IMR-90 (cell line): ENCODE results near the gene HCRTR2. TPM values are rescaled to one million over a fixed set of nuclear protein-coding genes. Genes with fewer than 3 reads are reported as not detected.

ENCODE experiments used
- ATAC-seq: fragments of 200-7000 bp; cut with Tn5 transposase; 2 replicates; pipeline ENCODE4 v1.9.1; 2020; ENCODE audit warnings: low read depth, mild to moderate bottlenecking, moderate library complexity
- BruUV-seq: library from RNA; stranded (reverse); fragments of 400-500 nt; replicated peaks from 2 replicates; lab custom pipeline; 2021; lab: Mats Ljungman, UMichigan
- CTCF ChIA-PET: fragments of 300-600 bp; formaldehyde crosslinking; extraction: SDS; loops from one replicate; lab custom pipeline; 2021; ENCODE audit warnings: antibody characterized with exemption; lab: Yijun Ruan, JAX
- POLR2A ChIA-PET: fragments of 300-600 bp; sonication (Branson Sonifier 250); formaldehyde crosslinking; loops from one replicate; lab custom pipeline; 2022; ENCODE audit warnings: antibody characterized with exemption; ENCODE audit not compliant: unreplicated experiment; lab: Charles Lee
- DNase-seq: peaks from one replicate; pipeline ENCODE4 v3.0.0; 2013
- H2AFZ ChIP-seq: replicated peaks from 2 replicates; pipeline ENCODE3; 2013; ENCODE audit warnings: low read length, mild to moderate bottlenecking; ENCODE audit not compliant: poor library complexity
- H2AK5ac ChIP-seq: 2 replicates; pipeline ENCODE4 v1.6.1; 2013; ENCODE audit warnings: low read depth, low read length, inconsistent platforms
- H2AK9ac ChIP-seq: replicated peaks from 2 replicates; pipeline ENCODE3; 2013; ENCODE audit warnings: mild to moderate bottlenecking, low read depth, low read length, moderate library complexity; ENCODE audit not compliant: poor library complexity
- H2BK120ac ChIP-seq: 2 replicates; pipeline ENCODE4 v1.6.1; 2013; ENCODE audit warnings: low read depth, low read length, inconsistent platforms
- H2BK15ac ChIP-seq: 3 replicates; pipeline ENCODE4 v1.6.1; 2013; ENCODE audit warnings: low read depth, low read length, inconsistent platforms
- H2BK20ac ChIP-seq: 2 replicates; pipeline ENCODE4 v1.6.1; 2013; ENCODE audit warnings: low read depth, mild to moderate bottlenecking, inconsistent platforms, low read length, moderate library complexity
- H2BK5ac ChIP-seq: 2 replicates; pipeline ENCODE4 v1.6.1; 2013; ENCODE audit warnings: mild to moderate bottlenecking, low read depth, low read length, inconsistent platforms; ENCODE audit not compliant: poor library complexity, severe bottlenecking
- H3K14ac ChIP-seq: replicated peaks from 2 replicates; pipeline ENCODE4 v1.6.1; 2013; ENCODE audit warnings: low read depth, low read length, inconsistent platforms
- H3K18ac ChIP-seq: 2 replicates; pipeline ENCODE4 v1.6.1; 2013; ENCODE audit warnings: low read depth, low read length, control low read depth
- H3K23ac ChIP-seq: 2 replicates; pipeline ENCODE4 v1.6.1; 2013; ENCODE audit warnings: low read depth, low read length, inconsistent platforms
- H3K27ac ChIP-seq: 2 replicates; pipeline ENCODE4 v1.5.1; 2013; ENCODE audit warnings: mild to moderate bottlenecking, control low read depth, low read length; ENCODE audit not compliant: insufficient read depth
- H3K27me3 ChIP-seq: 2 replicates; pipeline ENCODE4 v1.6.1; 2013; ENCODE audit warnings: low read length; ENCODE audit not compliant: control insufficient read depth, insufficient read depth
- H3K36me3 ChIP-seq: 2 replicates; pipeline ENCODE4 v1.6.1; 2013; ENCODE audit warnings: low read length, mixed read lengths; ENCODE audit not compliant: control insufficient read depth, insufficient read depth
- H3K4ac ChIP-seq: 2 replicates; pipeline ENCODE4 v1.6.1; 2013; ENCODE audit warnings: low read depth, low read length, inconsistent platforms
- H3K4me1 ChIP-seq: 2 replicates; pipeline ENCODE4 v1.6.1; 2013; ENCODE audit warnings: low read length, mixed read lengths; ENCODE audit not compliant: control insufficient read depth, insufficient read depth
- H3K4me2 ChIP-seq: 2 replicates; pipeline ENCODE4 v1.6.1; 2013; ENCODE audit warnings: low read depth, mild to moderate bottlenecking, control low read depth, low read length, moderate library complexity
- H3K4me3 ChIP-seq: 2 replicates; pipeline ENCODE4 v1.5.1; 2013; ENCODE audit warnings: low read depth, mild to moderate bottlenecking, control low read depth, low read length, moderate library complexity; ENCODE audit not compliant: insufficient read depth
- H3K56ac ChIP-seq: 2 replicates; pipeline ENCODE4 v1.6.1; 2013; ENCODE audit warnings: low read length, inconsistent platforms; ENCODE audit not compliant: insufficient read depth; ENCODE audit errors: extremely low read depth
- H3K79me1 ChIP-seq, 2 experiments: 2 replicates each; pipeline ENCODE4 v1.6.1; 2013; ENCODE audit warnings: low read length in 2 of 2, inconsistent platforms in 1 of 2, low read depth in 1 of 2
- H3K9ac ChIP-seq: 2 replicates; pipeline ENCODE4 v1.6.1; 2013; ENCODE audit warnings: low read depth, low read length, control low read depth
- H3K9me1 ChIP-seq: 2 replicates; pipeline ENCODE4 v1.6.1; 2013; ENCODE audit warnings: low read length, inconsistent platforms; ENCODE audit not compliant: insufficient read depth
- H3K9me3 ChIP-seq: 2 replicates; pipeline ENCODE4 v1.6.1; 2013; ENCODE audit warnings: low read length; ENCODE audit not compliant: control insufficient read depth, insufficient read depth
- H4K20me1 ChIP-seq: 2 replicates; pipeline ENCODE4 v1.6.1; 2013; ENCODE audit warnings: low read length, inconsistent platforms; ENCODE audit not compliant: insufficient read depth
- H4K5ac ChIP-seq: 2 replicates; pipeline ENCODE4 v1.6.1; 2013; ENCODE audit warnings: mild to moderate bottlenecking, low read depth, low read length, control low read depth
- H4K8ac ChIP-seq, 2 experiments: 2 replicates each; pipeline ENCODE4 v1.6.1; 2013; ENCODE audit warnings: low read depth in 2 of 2, low read length in 2 of 2, control low read depth in 1 of 2, inconsistent platforms in 1 of 2
- H4K91ac ChIP-seq: 2 replicates; pipeline ENCODE4 v1.6.1; 2013; ENCODE audit warnings: low read depth, low read length, inconsistent platforms; ENCODE audit not compliant: insufficient read depth
- CEBPB ChIP-seq: IDR thresholded peaks from 2 replicates; pipeline ENCODE4 v1.6.1; 2012; ENCODE audit warnings: low read depth, low read length, improper control_type of control experiment
- MAFK ChIP-seq: IDR thresholded peaks from 2 replicates; pipeline ENCODE4 v1.6.1; 2012; ENCODE audit warnings: low read depth, low read length, improper control_type of control experiment
- RCOR1 ChIP-seq: IDR thresholded peaks from 2 replicates; pipeline ENCODE4 v1.6.1; 2012; ENCODE audit warnings: mild to moderate bottlenecking, low read length, improper control_type of control experiment; ENCODE audit not compliant: insufficient replicate concordance
- RFX5 ChIP-seq: IDR thresholded peaks from 2 replicates; pipeline ENCODE4 v1.8.0; 2012; ENCODE audit warnings: low read depth, mild to moderate bottlenecking, low read length, moderate library complexity
- USF2 ChIP-seq: fragments of 150-350 bp; IDR thresholded peaks from 2 replicates; pipeline ENCODE4 v1.6.1; 2017; ENCODE audit warnings: mild to moderate bottlenecking, antibody characterized with exemption, low read length, low read depth
- dilution Hi-C: fragments of 300-500 bp; cut with HindIII; formaldehyde crosslinking; loops from one replicate; pipeline ENCODE4 v1.14.3; 2018; ENCODE audit warnings: low sequenced_read_pairs; ENCODE audit not compliant: unreplicated experiment
- in situ Hi-C: fragments of 300-500 bp; cut with MboI; formaldehyde crosslinking; loops from 3 replicates; pipeline ENCODE4 v1.14.3; 2019; ENCODE audit warnings: low sequenced_read_pairs, inconsistent platforms, mixed read lengths
- intact Hi-C: fragments of 100-400 bp; cut with micrococcal nuclease; formaldehyde crosslinking; loops from 2 replicates; pipeline ENCODE4 v1.10.0; 2022
- polyA plus RNA-seq, 3 experiments: library from polyadenylated mRNA; depleted of rRNA; stranded (reverse); fragments of >200 nt; gene quantifications; 2 replicates each; pipeline ENCODE4 v1.2.3, GENCODE V29; 2012; ENCODE audit warnings: low replicate concordance in 1 of 3
- total RNA-seq: library from RNA; depleted of rRNA; stranded (reverse); fragments of >200 nt; gene quantifications from 2 replicates; pipeline ENCODE4 v1.2.3, GENCODE V29; 2012

The HCRTR2 gene
- total and polyA plus RNA-seq, 2 of the 4 experiments (the other 2 are of a cell fraction) = not detected

DNA sequence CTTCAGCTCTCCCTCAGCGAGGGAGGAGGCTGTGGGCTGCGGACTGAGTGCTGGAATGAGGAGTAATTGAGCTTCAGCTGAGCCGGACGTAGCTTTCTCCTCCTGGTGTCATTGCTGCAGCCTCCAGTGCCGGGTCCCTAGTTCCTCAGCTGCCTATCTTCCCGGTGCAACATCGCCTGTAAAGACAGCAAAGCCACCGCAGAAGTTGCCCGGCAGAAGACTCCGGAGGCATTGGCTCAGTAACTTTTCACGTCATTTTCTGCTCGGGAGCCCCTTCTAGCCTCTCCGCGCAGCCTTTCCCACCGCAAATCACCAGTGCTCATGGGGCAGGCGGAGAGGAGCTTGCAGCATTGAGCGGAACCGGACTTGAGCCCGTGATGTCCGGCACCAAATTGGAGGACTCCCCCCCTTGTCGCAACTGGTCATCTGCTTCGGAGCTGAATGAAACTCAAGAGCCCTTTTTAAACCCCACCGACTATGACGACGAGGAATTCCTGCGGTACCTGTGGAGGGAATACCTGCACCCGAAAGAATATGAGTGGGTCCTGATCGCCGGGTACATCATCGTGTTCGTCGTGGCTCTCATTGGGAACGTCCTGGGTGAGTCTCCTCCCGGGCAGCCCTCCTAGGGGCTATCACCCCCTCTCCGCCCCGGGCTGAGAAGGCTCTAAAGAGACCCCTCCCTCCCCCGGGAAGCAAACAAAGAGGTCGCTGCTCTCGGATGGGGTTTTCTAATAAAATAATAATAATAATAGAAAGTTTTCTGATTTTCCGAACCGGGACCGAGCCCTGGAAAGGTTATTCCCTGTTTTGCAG, at the start of gene HCRTR2 (continued):
- TF ChIP-seq USF2 = no peak
- TF ChIP-seq RFX5 = no peak
- TF ChIP-seq CEBPB = no peak

DNA sequence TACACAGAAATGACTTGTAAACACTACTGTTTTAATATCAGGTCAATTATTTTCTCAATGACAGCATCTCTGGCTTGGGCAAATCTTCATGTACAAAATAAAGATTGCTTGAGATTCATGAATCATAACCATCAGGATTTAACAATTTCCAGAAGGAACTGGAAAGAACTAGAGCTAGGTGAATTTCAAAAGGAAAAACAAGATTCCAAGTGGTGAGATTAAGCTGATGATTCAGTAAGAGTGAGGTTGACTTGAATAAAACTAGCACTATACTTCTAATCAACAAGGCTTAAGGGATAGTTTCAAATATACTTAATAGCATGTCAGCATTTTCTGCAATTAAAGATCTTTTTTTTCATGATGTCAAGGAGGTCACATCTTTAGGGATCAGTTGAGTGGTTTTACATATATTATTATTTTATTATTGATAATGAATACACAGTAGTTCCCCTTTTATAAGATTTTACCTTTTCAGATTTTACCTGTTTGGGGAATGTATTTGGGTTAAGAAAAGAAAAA, 43.5 kb upstream of the HCRTR2 start:
- Histone ChIP-seq H3K4me3 (no peak overlapping the region), H2BK5ac (no peak overlapping the region), H3K23ac (no peak overlapping the region), H2BK15ac (no peak overlapping the region), H3K9ac (no peak overlapping the region), H3K79me1 (no peaks in the 10 kb centered on the region), H3K4me2 (no peak overlapping the region), H3K27me3 (no peaks in the 10 kb centered on the region), H3K27ac (no peak overlapping the region), H4K8ac (no peak overlapping the region), H4K5ac (no peak overlapping the region), H2BK120ac (no peak overlapping the region), H2BK20ac (no peak overlapping the region), H3K4me1 (no peaks in the 10 kb centered on the region), H4K20me1 (no peaks in the 10 kb centered on the region), H2AK5ac (no peak overlapping the region), H3K56ac (no peak overlapping the region), H3K14ac (no peak overlapping the region), H3K4ac (no peak overlapping the region), H2AK9ac (no peak overlapping the region), H3K18ac (no peak overlapping the region), H4K91ac (no peak overlapping the region), H3K9me3 (no peaks in the 10 kb centered on the region; the same call in 1 of the 2 replicates), H3K9me1 (no peaks in the 10 kb centered on the region), H2AFZ (no peak overlapping the region), H3K36me3 (no peaks in the 10 kb centered on the region)
- TF ChIP-seq MAFK (peak; percentile 60), RCOR1 (no peak)
- dilution Hi-C loops = no loop called here
- no TSS peak for BruUV-seq
- in situ Hi-C loops = no loop called here
- no peak for DNase-seq
- intact Hi-C loops = no loop called here
- no peak for ATAC-seq
- ChIA-PET CTCF (interaction anchor here (0.8 kb wide), 1 partner anchor 14 kb away, joined by 3 read pairs; no protein-coding TSS in a partner anchor), POLR2A (no interaction called here)
